Subcutaneous adipose tissue (tissue), 4 donors: ENCODE data around the gene DBF4B. TPM values are rescaled to one million over a fixed set of nuclear protein-coding genes. Genes with fewer than 3 reads are reported as not detected.

Source experiments
- total RNA-seq, 4 donors: library from RNA; depleted of rRNA; stranded (reverse); fragments of >200 nt; gene quantifications; one replicate each; pipeline ENCODE4 v1.1.0, GENCODE V29; 2016
- TF ChIP-seq, protein P1 (sequence below): fragments of 450-650 bp; IDR thresholded peaks from one replicate; pipeline ENCODE4 v1.5.1; 2016; ENCODE audit warnings: low read depth, mild to moderate bottlenecking, control low read depth, antibody characterized with exemption, moderate library complexity

Gene DBF4B, protein sequence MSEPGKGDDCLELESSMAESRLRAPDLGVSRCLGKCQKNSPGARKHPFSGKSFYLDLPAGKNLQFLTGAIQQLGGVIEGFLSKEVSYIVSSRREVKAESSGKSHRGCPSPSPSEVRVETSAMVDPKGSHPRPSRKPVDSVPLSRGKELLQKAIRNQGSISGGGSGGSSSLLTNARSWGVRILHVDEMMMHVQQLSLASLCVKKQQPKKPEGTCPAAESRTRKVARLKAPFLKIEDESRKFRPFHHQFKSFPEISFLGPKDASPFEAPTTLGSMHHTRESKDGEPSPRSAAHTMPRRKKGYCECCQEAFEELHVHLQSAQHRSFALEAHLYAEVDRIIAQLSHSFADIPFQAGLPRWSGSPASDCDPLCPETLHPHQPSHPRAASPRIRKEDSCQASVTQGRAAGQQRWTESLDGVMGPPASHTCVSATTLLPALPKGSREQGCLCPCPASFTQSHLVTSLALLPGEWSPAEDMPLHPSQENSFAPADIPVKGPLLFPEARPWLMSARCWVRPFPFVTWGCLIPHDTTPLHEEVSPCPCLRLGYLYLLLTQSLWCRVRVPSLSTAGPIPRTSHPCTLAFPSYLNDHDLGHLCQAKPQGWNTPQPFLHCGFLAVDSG
- 1 to 10 TPM; 2.4 to 5.9 (median 4.5) TPM for total RNA-seq

DNA sequence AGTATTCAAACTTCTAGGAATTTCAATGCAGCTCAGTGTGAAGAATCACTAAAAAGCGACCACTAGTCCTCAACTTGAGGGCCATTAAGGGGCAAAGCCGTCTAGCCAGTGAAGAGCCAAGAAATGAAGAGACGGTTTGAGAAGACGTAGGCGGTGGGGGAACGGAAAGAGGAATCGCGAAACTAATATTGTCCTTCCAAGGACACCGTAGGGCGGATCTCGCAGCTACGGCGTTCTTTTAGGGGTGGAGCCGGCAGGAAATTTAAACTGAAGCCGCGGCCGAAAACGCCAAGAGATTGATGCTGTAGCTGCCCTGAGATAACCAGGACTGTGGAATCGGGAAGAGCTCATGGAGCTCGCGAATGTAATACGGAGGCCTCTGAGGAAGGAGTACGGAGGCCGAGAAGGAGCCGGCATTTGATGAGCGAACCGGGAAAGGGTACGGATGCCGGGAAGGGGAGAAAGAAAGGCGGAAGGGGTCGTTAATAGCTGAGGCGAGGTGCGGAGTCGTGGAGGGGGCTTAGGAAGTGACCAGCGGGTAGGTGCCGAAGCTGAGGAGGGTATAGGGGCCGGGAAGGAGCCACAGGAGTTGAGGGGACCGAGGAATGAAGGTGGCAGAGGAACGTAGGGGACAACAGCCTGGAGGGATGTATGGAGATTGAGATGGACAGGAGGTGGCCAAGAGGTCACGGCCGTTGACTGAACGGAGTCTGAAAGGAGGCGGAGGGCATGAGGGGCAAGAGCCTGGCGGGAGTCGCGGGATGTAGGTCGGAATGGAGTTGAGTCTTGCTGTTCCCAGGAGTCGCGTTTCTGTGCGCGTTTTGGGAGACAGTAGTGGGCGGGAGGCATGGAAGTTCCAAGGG, at the start of gene DBF4B:
Gene DBF4B, plus strand, starts transcription at position 265 of the 863 bp plus-strand sequence. Its CDS starts 156 bp downstream, at position 421.
- TF ChIP-seq, protein P1, sequence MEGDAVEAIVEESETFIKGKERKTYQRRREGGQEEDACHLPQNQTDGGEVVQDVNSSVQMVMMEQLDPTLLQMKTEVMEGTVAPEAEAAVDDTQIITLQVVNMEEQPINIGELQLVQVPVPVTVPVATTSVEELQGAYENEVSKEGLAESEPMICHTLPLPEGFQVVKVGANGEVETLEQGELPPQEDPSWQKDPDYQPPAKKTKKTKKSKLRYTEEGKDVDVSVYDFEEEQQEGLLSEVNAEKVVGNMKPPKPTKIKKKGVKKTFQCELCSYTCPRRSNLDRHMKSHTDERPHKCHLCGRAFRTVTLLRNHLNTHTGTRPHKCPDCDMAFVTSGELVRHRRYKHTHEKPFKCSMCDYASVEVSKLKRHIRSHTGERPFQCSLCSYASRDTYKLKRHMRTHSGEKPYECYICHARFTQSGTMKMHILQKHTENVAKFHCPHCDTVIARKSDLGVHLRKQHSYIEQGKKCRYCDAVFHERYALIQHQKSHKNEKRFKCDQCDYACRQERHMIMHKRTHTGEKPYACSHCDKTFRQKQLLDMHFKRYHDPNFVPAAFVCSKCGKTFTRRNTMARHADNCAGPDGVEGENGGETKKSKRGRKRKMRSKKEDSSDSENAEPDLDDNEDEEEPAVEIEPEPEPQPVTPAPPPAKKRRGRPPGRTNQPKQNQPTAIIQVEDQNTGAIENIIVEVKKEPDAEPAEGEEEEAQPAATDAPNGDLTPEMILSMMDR: no peak

DNA sequence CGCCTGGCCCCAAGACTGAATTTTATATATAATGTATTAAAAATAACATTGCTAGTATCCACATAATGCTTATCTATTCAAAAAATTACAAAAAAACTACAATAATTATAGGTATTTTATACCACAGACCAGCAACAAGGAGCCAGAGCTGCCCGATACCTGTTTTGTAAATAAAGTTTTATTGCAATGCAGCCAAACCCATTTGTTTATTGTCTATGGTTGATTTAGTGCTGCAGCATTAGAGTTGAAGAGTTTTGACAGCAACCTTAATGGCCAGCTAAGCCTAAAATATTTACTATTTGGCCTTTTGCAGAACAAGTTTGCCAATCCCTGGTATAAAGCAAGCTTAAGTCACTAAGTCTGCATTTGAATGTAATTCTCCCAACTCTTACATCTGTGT, 46.6 kb upstream of the DBF4B start:
- TF ChIP-seq, protein P1: no peak

DNA sequence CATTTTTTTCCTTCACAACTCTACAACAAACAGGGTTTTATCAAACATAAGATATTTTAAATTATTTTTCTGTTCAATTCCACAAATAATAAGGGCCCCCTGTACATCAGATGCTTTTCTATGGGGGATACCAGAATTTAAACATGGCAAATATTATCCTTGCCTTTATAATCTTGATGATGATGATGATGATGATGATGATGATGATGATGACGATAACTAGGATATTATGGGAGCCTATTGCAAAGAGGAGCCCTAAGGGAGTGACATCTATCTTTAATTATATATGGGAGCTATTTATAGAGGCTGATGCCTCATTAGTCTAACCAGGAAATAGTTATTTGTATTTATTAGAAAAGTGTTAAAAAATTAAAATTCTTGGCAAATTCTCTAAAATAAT, 45.4 kb upstream of the DBF4B start:
- TF ChIP-seq, protein P1: no peak

DNA sequence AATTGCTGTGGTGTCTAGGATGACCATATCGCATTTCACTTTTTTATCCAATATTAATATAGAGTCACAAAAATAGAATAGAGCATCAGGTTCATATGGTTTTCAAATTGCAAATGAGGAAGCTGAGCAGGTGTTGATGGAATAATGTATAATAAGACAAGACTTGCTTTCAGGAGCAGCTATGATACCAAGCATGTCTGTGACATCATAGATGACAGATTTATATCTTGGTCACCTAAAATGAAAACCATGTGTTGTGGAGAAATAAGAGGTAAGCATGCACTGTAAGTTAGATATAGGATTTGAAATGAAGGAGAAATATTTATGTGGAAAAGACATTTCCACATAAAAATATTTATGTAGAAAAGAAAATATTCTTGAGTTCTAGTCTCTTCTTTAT, 43.6 kb upstream of the DBF4B start:
- TF ChIP-seq, protein P1: no peak

DNA sequence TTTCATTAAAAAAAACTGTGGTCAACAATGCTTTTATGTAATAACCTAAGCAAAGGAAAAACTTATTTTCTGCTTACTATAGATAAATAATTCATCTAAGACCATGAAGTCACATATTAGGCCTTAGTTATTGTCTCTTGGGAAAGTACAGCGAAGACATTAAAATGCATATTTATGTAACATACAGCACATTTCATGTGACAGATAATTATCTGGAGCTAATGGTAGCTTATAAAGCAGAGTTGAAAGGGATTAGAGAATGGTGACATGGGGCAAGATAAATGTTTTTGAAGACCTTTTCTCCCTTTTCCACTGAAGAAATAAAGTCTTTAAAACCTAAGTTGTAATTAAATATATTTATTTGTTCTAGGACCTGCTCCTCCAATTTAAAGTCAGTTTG, 42.5 kb upstream of the DBF4B start:
- TF ChIP-seq, protein P1: no peak

DNA sequence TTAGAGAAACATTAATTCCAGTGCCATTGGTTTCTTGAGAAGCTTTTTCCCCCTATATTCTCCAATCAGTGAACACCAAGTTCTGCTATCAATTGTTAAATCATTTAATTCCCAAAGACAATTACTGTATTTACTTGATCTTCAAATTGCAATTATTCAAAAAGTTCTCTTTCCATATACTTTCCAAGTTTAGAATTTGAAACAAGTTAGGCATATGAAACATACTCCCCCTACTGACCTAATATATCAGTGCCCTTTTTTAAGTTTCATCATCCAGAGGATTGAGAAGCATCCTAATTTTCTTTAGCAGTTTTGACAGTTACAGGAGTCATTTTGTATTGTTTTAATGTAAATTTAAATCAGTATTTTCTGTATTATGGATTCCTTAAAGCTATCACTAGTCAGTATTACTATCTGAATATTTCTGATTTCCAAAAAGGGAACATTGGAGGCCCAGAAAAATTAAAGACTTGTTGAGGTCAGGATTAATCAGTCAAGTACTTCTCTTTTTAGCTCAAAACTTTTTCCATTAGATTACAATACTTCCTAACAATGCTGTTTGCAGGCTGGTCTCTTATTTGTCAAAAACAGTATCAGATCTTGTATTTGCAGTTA, 35.9 kb upstream of the DBF4B start:
- TF ChIP-seq, protein P1: no peak
